Nephron (organoid): ENCODE measurements around the gene TMEFF1.

Experiments
- H3K27ac Mint-ChIP-seq, 3 experiments: 2 replicates each; pipeline ENCODE4 v1.8.0; 2020; ENCODE audit warnings: mixed read lengths in 3 of 3, mild to moderate bottlenecking in 2 of 3, moderate library complexity in 1 of 3
- H3K27me3 Mint-ChIP-seq: 2 replicates; pipeline ENCODE4 v1.8.0; 2021; ENCODE audit warnings: low read depth, mild to moderate bottlenecking, moderate library complexity, mixed read lengths
- H3K36me3 Mint-ChIP-seq: 2 replicates; pipeline ENCODE4 v1.8.0; 2020; ENCODE audit warnings: low read depth, mixed read lengths
- H3K4me1 Mint-ChIP-seq: 2 replicates; pipeline ENCODE4 v1.8.0; 2020; ENCODE audit warnings: mixed read lengths
- H3K4me3 Mint-ChIP-seq, 3 experiments: 2 replicates each; pipeline ENCODE4 v1.8.0; 2020; ENCODE audit warnings: mild to moderate bottlenecking in 3 of 3, mixed read lengths in 3 of 3, moderate library complexity in 2 of 3
- H3K9me3 Mint-ChIP-seq: 2 replicates; pipeline ENCODE4 v1.8.0; 2020; ENCODE audit warnings: mixed read lengths
- TF ChIP-seq, protein P1 (sequence below), 3 experiments: fragments of 200-600 bp; sonication (generic); IDR thresholded peaks; one replicate each; pipeline ENCODE4 v1.5.0; 2021; ENCODE audit warnings: antibody characterized with exemption in 3 of 3; ENCODE audit not compliant: unreplicated experiment in 3 of 3

The TMEFF1 gene

GRCh38 chr9:100534401-100534800 is 61.5 kb downstream of the TMEFF1 start:
- Mint-ChIP-seq H3K36me3 (peaks cover 51% of the 10 kb centered on the region), H3K27ac (no peak overlapping the region), H3K4me1 (peaks cover 5% of the 10 kb centered on the region), H3K27me3 (no peaks in the 10 kb centered on the region), H3K9me3 (peaks cover 12% of the 10 kb centered on the region), H3K4me3 (no peak overlapping the region)
- TF ChIP-seq, protein P1, sequence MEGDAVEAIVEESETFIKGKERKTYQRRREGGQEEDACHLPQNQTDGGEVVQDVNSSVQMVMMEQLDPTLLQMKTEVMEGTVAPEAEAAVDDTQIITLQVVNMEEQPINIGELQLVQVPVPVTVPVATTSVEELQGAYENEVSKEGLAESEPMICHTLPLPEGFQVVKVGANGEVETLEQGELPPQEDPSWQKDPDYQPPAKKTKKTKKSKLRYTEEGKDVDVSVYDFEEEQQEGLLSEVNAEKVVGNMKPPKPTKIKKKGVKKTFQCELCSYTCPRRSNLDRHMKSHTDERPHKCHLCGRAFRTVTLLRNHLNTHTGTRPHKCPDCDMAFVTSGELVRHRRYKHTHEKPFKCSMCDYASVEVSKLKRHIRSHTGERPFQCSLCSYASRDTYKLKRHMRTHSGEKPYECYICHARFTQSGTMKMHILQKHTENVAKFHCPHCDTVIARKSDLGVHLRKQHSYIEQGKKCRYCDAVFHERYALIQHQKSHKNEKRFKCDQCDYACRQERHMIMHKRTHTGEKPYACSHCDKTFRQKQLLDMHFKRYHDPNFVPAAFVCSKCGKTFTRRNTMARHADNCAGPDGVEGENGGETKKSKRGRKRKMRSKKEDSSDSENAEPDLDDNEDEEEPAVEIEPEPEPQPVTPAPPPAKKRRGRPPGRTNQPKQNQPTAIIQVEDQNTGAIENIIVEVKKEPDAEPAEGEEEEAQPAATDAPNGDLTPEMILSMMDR (IDR thresholded peaks at IDR 0.05; ENCODE audit: unreplicated experiment in 3 of 3), result no peak

- no peak overlapping the region for H3K4me3 Mint-ChIP-seq
- no peak overlapping the region for H3K27ac Mint-ChIP-seq
- H3K9me3 Mint-ChIP-seq, result peaks cover 28% of the 10 kb centered on the region
- H3K27me3 Mint-ChIP-seq, result no peaks in the 10 kb centered on the region
- H3K4me1 Mint-ChIP-seq, result no peaks in the 10 kb centered on the region
- TF ChIP-seq, protein P1 (IDR thresholded peaks at IDR 0.05; ENCODE audit: unreplicated experiment in 3 of 3), result no peak
- H3K36me3 Mint-ChIP-seq, result peaks cover 87% of the 10 kb centered on the region
Observed at GRCh38 chr9:100540327-100540726, 67.4 kb downstream of the TMEFF1 start.

GRCh38 chr9:100549048-100549447 is 76.1 kb downstream of the TMEFF1 start:
- TF ChIP-seq, protein P1 (IDR thresholded peaks at IDR 0.05; ENCODE audit: unreplicated experiment in 3 of 3), result no peak
- Mint-ChIP-seq H3K4me1 (no peaks in the 10 kb centered on the region), H3K9me3 (peaks cover 19% of the 10 kb centered on the region)

GRCh38 chr9:100554935-100555401 is 82.0 kb downstream of the TMEFF1 start:
- no peak overlapping the region for H3K27ac Mint-ChIP-seq
- no peak overlapping the region for H3K4me3 Mint-ChIP-seq
- H3K36me3 Mint-ChIP-seq, result peaks cover 29% of the 10 kb centered on the region
- H3K4me1 Mint-ChIP-seq, result peaks cover 4% of the 10 kb centered on the region
- H3K9me3 Mint-ChIP-seq, result no peaks in the 10 kb centered on the region
- TF ChIP-seq, protein P1 (IDR thresholded peaks at IDR 0.05; ENCODE audit: unreplicated experiment in 3 of 3), result no peak
- H3K27me3 Mint-ChIP-seq, result no peaks in the 10 kb centered on the region

More at GRCh38 chr9:100549048-100549447, 76.1 kb downstream of the TMEFF1 start:
- Mint-ChIP-seq H3K36me3 (peaks cover 65% of the 10 kb centered on the region), H3K27me3 (no peaks in the 10 kb centered on the region), H3K4me3 (no peak overlapping the region), H3K27ac (no peak overlapping the region)

- TF ChIP-seq, protein P1 (IDR thresholded peaks at IDR 0.05; ENCODE audit: unreplicated experiment in 3 of 3), result no peak
- no peaks in the 10 kb centered on the region for H3K9me3 Mint-ChIP-seq
- H3K4me3 Mint-ChIP-seq, result no peak overlapping the region
- H3K27me3 Mint-ChIP-seq, result no peaks in the 10 kb centered on the region
- H3K4me1 Mint-ChIP-seq, result peaks cover 4% of the 10 kb centered on the region
- no peak overlapping the region for H3K27ac Mint-ChIP-seq
- H3K36me3 Mint-ChIP-seq, result peaks cover 24% of the 10 kb centered on the region
Observed at GRCh38 chr9:100555471-100555870, 82.5 kb downstream of the TMEFF1 start.

DNA sequence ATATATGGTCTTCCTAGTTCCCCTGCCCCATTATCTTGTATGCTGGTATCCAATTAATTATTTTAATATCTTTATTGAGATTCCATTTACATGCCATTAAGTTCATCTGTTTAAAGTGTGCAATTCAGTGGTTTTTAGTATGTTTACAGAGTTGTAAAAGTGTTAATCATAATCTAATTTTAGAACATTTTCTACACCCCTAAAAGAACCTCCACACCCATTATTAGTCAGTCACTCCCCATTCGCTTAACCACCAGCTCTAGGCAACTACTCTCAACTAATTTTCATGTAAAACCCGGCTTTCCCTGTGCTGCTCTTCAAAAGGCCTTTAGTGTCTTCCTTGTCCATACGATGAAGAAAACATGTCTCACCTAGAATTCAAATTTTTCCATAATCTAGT is 84.1 kb downstream of the TMEFF1 start:
- Mint-ChIP-seq H3K4me1 (peaks cover 4% of the 10 kb centered on the region), H3K27ac (no peak overlapping the region), H3K36me3 (peaks cover 28% of the 10 kb centered on the region), H3K27me3 (no peaks in the 10 kb centered on the region), H3K4me3 (no peak overlapping the region), H3K9me3 (no peaks in the 10 kb centered on the region)
- TF ChIP-seq, protein P1 (IDR thresholded peaks at IDR 0.05; ENCODE audit: unreplicated experiment in 3 of 3), result no peak
